Naive thymus-derived CD4-positive, alpha-beta T cell (primary cell): ENCODE measurements around the gene CALHM6. TPM values are rescaled to one million over a fixed set of nuclear protein-coding genes. Genes with fewer than 3 reads are reported as not detected.

Experiments used
- ATAC-seq: fragments of 150-1000 bp; cut with Tn5 transposase; 2 replicates; pipeline ENCODE4 v1.10.0; 2021; ENCODE audit warnings: mild to moderate bottlenecking, moderate library complexity
- CTCF ChIA-PET: fragments of 350-600 bp; sonication (Branson Sonifier 250); formaldehyde crosslinking; loops from one replicate; lab custom pipeline; 2021; ENCODE audit warnings: antibody characterized with exemption; lab: Charles Lee
- POLR2A ChIA-PET: fragments of 350-600 bp; sonication (Branson Sonifier 250); formaldehyde crosslinking; loops from one replicate; lab custom pipeline; 2021; ENCODE audit warnings: antibody characterized with exemption, inconsistent platforms; lab: Charles Lee
- DNase-seq, 9 donors: peaks; one replicate each; pipeline versions ENCODE4 v3.0.0 to v3.0.0-alpha.2; 2020 to 2022; ENCODE audit warnings: mixed read lengths in 1 of 9
- H3K27ac ChIP-seq: one replicate; pipeline ENCODE4 v1.7.0; 2013; ENCODE audit warnings: mild to moderate bottlenecking, low read depth, low read length, moderate library complexity
- H3K27me3 ChIP-seq, 2 donors: one replicate each; pipeline ENCODE4 v1.7.0; 2013; ENCODE audit warnings: low read length in 2 of 2, mild to moderate bottlenecking in 2 of 2, moderate library complexity in 2 of 2; ENCODE audit not compliant: control insufficient read depth in 2 of 2, insufficient read depth in 2 of 2
- H3K36me3 ChIP-seq, 3 experiments: 1 replicate in 2 of 3; 2 replicates in 1 of 3; pipeline ENCODE4 v1.7.0; 2013; ENCODE audit warnings: low read length in 3 of 3, mild to moderate bottlenecking in 3 of 3, moderate library complexity in 1 of 3; ENCODE audit not compliant: insufficient read depth in 3 of 3, control insufficient read depth in 2 of 3
- H3K4me1 ChIP-seq, 2 donors: one replicate each; pipeline ENCODE4 v1.7.0; 2013; ENCODE audit warnings: low read length in 2 of 2, mild to moderate bottlenecking in 2 of 2, moderate library complexity in 1 of 2; ENCODE audit not compliant: control insufficient read depth in 2 of 2, insufficient read depth in 2 of 2
- H3K4me3 ChIP-seq: 2 replicates; pipeline ENCODE4 v1.7.0; 2013; ENCODE audit warnings: mild to moderate bottlenecking, low read length
- H3K9me3 ChIP-seq, 3 experiments: 1 replicate in 2 of 3; 2 replicates in 1 of 3; pipeline ENCODE4 v1.7.0; 2013; ENCODE audit warnings: low read length in 3 of 3; ENCODE audit not compliant: control insufficient read depth in 2 of 3
- H3K27ac Mint-ChIP-seq, 9 donors: one replicate each; pipeline ENCODE4 v1.8.0; 2020 to 2022; ENCODE audit warnings: mixed read lengths in 9 of 9, mild to moderate bottlenecking in 8 of 9, moderate library complexity in 5 of 9, inconsistent platforms in 2 of 9
- H3K27me3 Mint-ChIP-seq, 5 donors: one replicate each; pipeline ENCODE4 v1.8.0; 2021 to 2022; ENCODE audit warnings: mixed read lengths in 5 of 5, mild to moderate bottlenecking in 1 of 5
- H3K36me3 Mint-ChIP-seq, 5 donors: one replicate each; pipeline ENCODE4 v1.8.0; 2020 to 2022; ENCODE audit warnings: mixed read lengths in 5 of 5, mild to moderate bottlenecking in 3 of 5, inconsistent platforms in 1 of 5
- H3K4me1 Mint-ChIP-seq, 7 donors: one replicate each; pipeline ENCODE4 v1.8.0; 2020 to 2022; ENCODE audit warnings: mixed read lengths in 7 of 7, mild to moderate bottlenecking in 3 of 7, inconsistent platforms in 1 of 7
- H3K4me3 Mint-ChIP-seq, 10 donors: one replicate each; pipeline ENCODE4 v1.8.0; 2020 to 2022; ENCODE audit warnings: mild to moderate bottlenecking in 10 of 10, mixed read lengths in 10 of 10, moderate library complexity in 6 of 10, inconsistent platforms in 2 of 10
- H3K9me3 Mint-ChIP-seq, 11 donors: one replicate each; pipeline ENCODE4 v1.8.0; 2020 to 2022; ENCODE audit warnings: mixed read lengths in 11 of 11, mild to moderate bottlenecking in 4 of 11, inconsistent platforms in 1 of 11, moderate library complexity in 1 of 11
- intact Hi-C, 2 donors: fragments of 100-400 bp; cut with micrococcal nuclease; formaldehyde crosslinking; loops; one replicate each; pipeline ENCODE4 v1.15.1; 2023
- polyA plus RNA-seq, 2 donors: library from polyadenylated mRNA; unstranded; fragments of 300-500 nt; fragmentation: Illumina TruSeq; gene quantifications; one replicate each; pipeline ENCODE4 v1.2.3, GENCODE V29; 2021
- total RNA-seq, 6 experiments: library from RNA in 5 of 6; stranded (reverse) in 5 of 6; gene quantifications; 1 replicate in 5 of 6; 2 replicates in 1 of 6; pipeline ENCODE4 v1.2.3 and lab custom pipeline; 2021 to 2026

Gene CALHM6
- total and polyA plus RNA-seq, 7 experiments from 2014 or later, result 3.0 to 79.3 (median 16.3) TPM

- no peak for DNase-seq
- no peak overlapping the region for H3K4me3 ChIP-seq
- H3K4me1 Mint-ChIP-seq, result peaks cover 7 to 53% (median 16%) of the 10 kb centered on the region in 7 donors
- H3K9me3 Mint-ChIP-seq, result no peaks in the 10 kb centered on the region
- no peak overlapping the region for H3K27ac ChIP-seq
- no peaks in the 10 kb centered on the region for H3K9me3 ChIP-seq
- H3K4me1 ChIP-seq, result peaks cover 7 to 12% of the 10 kb centered on the region in 2 donors
- no peaks in the 10 kb centered on the region for H3K27me3 ChIP-seq
- ATAC-seq, result no peak
- ChIA-PET POLR2A (no interaction called here), CTCF (no interaction called here)
- peaks cover 0 to 28% (median 0%) of the 10 kb centered on the region in 5 donors for H3K36me3 Mint-ChIP-seq
- H3K4me3 Mint-ChIP-seq, result no peak overlapping the region
- H3K36me3 ChIP-seq, result no peaks in the 10 kb centered on the region
- peak overlapping the region in 4 of 9 donors; percentile 57 to 93 (median 81) for H3K27ac Mint-ChIP-seq
- H3K27me3 Mint-ChIP-seq, result peaks cover 0 to 31% (median 10%) of the 10 kb centered on the region in 5 donors
- intact Hi-C loops, result loop anchor here in 1 of 2 donors (1.0 kb wide), 1 partner anchor 9 kb away; no protein-coding TSS in a partner anchor
Observed at GRCh38 chr6:116467096-116467495, 5.9 kb downstream of the CALHM6 start.

GRCh38 chr6:116467514-116467913, 6.3 kb downstream of the CALHM6 start:
- Histone ChIP-seq H3K27me3 (no peaks in the 10 kb centered on the region), H3K4me1 (peaks cover 5 to 12% of the 10 kb centered on the region in 2 donors), H3K4me3 (no peak overlapping the region), H3K9me3 (no peaks in the 10 kb centered on the region), H3K27ac (no peak overlapping the region), H3K36me3 (no peaks in the 10 kb centered on the region)
- intact Hi-C loops, result loop anchor here in 1 of 2 donors (1.0 kb wide), 1 partner anchor 9 kb away; no protein-coding TSS in a partner anchor
- Mint-ChIP-seq H3K27ac (peak overlapping the region in 4 of 9 donors; percentile 57 to 93 (median 81)), H3K4me1 (peaks cover 7 to 50% (median 13%) of the 10 kb centered on the region in 7 donors), H3K36me3 (peaks cover 0 to 26% (median 0%) of the 10 kb centered on the region in 5 donors), H3K4me3 (no peak overlapping the region), H3K9me3 (no peaks in the 10 kb centered on the region), H3K27me3 (peaks cover 0 to 30% (median 11%) of the 10 kb centered on the region in 5 donors)
- CTCF ChIA-PET, result no interaction called here
- ATAC-seq (peak; percentile 36), DNase-seq (no peak)
- POLR2A ChIA-PET, result no interaction called here

GRCh38 chr6:116468293-116468692, 7.1 kb downstream of the CALHM6 start:
- Histone ChIP-seq H3K27me3 (no peaks in the 10 kb centered on the region), H3K9me3 (no peaks in the 10 kb centered on the region), H3K4me1 (peaks cover 0 to 12% of the 10 kb centered on the region in 2 donors), H3K27ac (no peak overlapping the region), H3K4me3 (no peak overlapping the region), H3K36me3 (no peaks in the 10 kb centered on the region)
- ChIA-PET POLR2A (no interaction called here), CTCF (no interaction called here)
- peaks cover 0 to 22% (median 11%) of the 10 kb centered on the region in 5 donors for H3K27me3 Mint-ChIP-seq
- H3K36me3 Mint-ChIP-seq, result peaks cover 0 to 20% (median 0%) of the 10 kb centered on the region in 5 donors
- peaks cover 6 to 43% (median 10%) of the 10 kb centered on the region in 7 donors for H3K4me1 Mint-ChIP-seq
- no peak overlapping the region for H3K4me3 Mint-ChIP-seq
- H3K9me3 Mint-ChIP-seq, result no peaks in the 10 kb centered on the region
- ATAC-seq, result no peak
- H3K27ac Mint-ChIP-seq, result no peak overlapping the region
- no peak for DNase-seq
- intact Hi-C loops, result no loop called here

DNA sequence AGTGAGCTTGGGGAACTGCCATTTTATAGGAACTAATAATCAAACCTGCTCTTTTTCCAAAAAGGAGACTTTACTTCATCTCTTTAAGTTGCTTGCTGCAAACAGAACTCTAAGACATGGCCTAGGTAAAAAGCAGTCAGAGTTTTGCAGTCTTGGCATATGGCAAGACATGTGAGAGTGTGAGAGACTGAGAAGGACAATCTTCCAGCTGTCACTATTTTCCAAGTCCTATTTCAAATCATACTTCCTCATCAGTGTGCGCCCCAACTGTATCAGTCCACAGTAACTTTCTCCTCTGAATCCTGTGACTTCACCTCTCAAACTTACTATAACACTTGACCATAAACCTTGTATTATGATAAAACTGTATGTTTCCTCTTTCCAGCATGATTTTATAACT, 10.4 kb downstream of the CALHM6 start:
- ATAC-seq (no peak), DNase-seq (no peak)
- peaks cover 18 to 41% (median 21%) of the 10 kb centered on the region in 7 donors for H3K4me1 Mint-ChIP-seq
- H3K27ac Mint-ChIP-seq, result no peak overlapping the region
- H3K36me3 ChIP-seq, result no peaks in the 10 kb centered on the region
- H3K27me3 Mint-ChIP-seq, result peaks cover 0 to 13% (median 4%) of the 10 kb centered on the region in 5 donors
- peaks cover 0 to 5% (median 0%) of the 10 kb centered on the region in 5 donors for H3K36me3 Mint-ChIP-seq
- CTCF ChIA-PET, result no interaction called here
- H3K27ac ChIP-seq, result no peak overlapping the region
- POLR2A ChIA-PET, result no interaction called here
- no peaks in the 10 kb centered on the region for H3K27me3 ChIP-seq
- intact Hi-C loops, result no loop called here
- no peaks in the 10 kb centered on the region for H3K9me3 ChIP-seq
- H3K9me3 Mint-ChIP-seq, result no peaks in the 10 kb centered on the region
- peaks cover 4 to 17% of the 10 kb centered on the region in 2 donors for H3K4me1 ChIP-seq
- no peak overlapping the region for H3K4me3 Mint-ChIP-seq
- H3K4me3 ChIP-seq, result no peak overlapping the region

- no peak for DNase-seq
- ATAC-seq, result no peak
- ChIA-PET POLR2A (no interaction called here), CTCF (no interaction called here)
- Mint-ChIP-seq H3K4me1 (peaks cover 19 to 35% (median 25%) of the 10 kb centered on the region in 7 donors), H3K9me3 (peaks cover 0 to 3% (median 0%) of the 10 kb centered on the region in 11 donors), H3K4me3 (no peak overlapping the region), H3K27ac (no peak overlapping the region), H3K27me3 (peaks cover 0 to 14% (median 4%) of the 10 kb centered on the region in 5 donors), H3K36me3 (peaks cover 0 to 9% (median 0%) of the 10 kb centered on the region in 5 donors)
- Histone ChIP-seq H3K36me3 (no peaks in the 10 kb centered on the region), H3K27ac (no peak overlapping the region), H3K4me3 (no peak overlapping the region), H3K4me1 (peaks cover 4 to 17% of the 10 kb centered on the region in 2 donors), H3K27me3 (no peaks in the 10 kb centered on the region), H3K9me3 (no peaks in the 10 kb centered on the region)
- intact Hi-C loops, result no loop called here
Observed at GRCh38 chr6:116472706-116473105, 11.5 kb downstream of the CALHM6 start.

DNA sequence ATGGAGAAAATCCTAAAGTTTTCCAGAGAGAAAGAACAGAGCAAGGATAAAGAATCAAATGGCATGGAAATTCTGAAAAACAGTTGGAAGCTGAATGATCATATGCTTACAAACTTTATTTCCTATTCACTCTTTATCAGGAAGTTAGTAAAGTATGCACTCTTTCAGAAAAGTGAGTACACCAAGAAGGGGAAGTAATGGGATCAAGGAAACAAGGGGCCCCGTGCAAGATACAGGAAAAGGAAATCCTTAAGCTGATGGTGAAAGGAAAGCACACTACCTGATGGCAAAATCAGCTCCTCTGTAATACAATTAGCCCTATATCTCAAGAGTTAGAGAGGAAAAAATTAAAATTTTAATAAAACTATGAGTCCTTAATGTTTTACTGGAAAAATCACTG, 14.0 kb downstream of the CALHM6 start:
- peaks cover 4 to 17% of the 10 kb centered on the region in 2 donors for H3K4me1 ChIP-seq
- intact Hi-C loops, result no loop called here
- ATAC-seq (peak; percentile 28), DNase-seq (no peak)
- Mint-ChIP-seq H3K9me3 (peaks cover 0 to 7% (median 0%) of the 10 kb centered on the region in 11 donors), H3K4me3 (peak overlapping the region in 5 of 10 donors; percentile 10 to 69 (median 62)), H3K27ac (peak overlapping the region in 2 of 9 donors; percentile 6 to 15), H3K27me3 (peaks cover 0 to 25% (median 4%) of the 10 kb centered on the region in 5 donors), H3K4me1 (peaks cover 19 to 33% (median 24%) of the 10 kb centered on the region in 7 donors), H3K36me3 (peaks cover 0 to 13% (median 0%) of the 10 kb centered on the region in 5 donors)
- H3K36me3 ChIP-seq, result no peaks in the 10 kb centered on the region
- CTCF ChIA-PET, result no interaction called here
- H3K4me3 ChIP-seq, result peak overlapping the region; percentile 45
- H3K27me3 ChIP-seq, result no peaks in the 10 kb centered on the region
- POLR2A ChIA-PET, result interaction anchor here (1.1 kb wide), 1 partner anchor 26 kb away, joined by 3 read pairs; no protein-coding TSS in a partner anchor
- H3K9me3 ChIP-seq, result no peaks in the 10 kb centered on the region
- no peak overlapping the region for H3K27ac ChIP-seq
